SIG-M5 treated with dmso at 0.1 percent for 504 hours (cell line): ENCODE measurements around the gene COL6A2.
"Not testable (repeated sequence)": the region's sequence is repeated elsewhere in the genome, so short reads cannot be mapped to it uniquely, and the experiment has no call there.

Source experiments
- DNase-seq: peaks from one replicate; lab custom pipeline; 2025; ENCODE audit not compliant: unreplicated experiment; lab: John Stamatoyannopoulos, UW

Gene COL6A2

GRCh38 chr21:46060596-46061061, 37.3 kb upstream of the COL6A2 start:
- DNase-seq, result no peak

GRCh38 chr21:46061063-46061462, 36.8 kb upstream of the COL6A2 start:
- no peak for DNase-seq

- DNase-seq, result no peak
Observed at GRCh38 chr21:46061518-46061917, 36.4 kb upstream of the COL6A2 start.

GRCh38 chr21:46061950-46062349, 36.0 kb upstream of the COL6A2 start:
- DNase-seq, result no peak

- no peak for DNase-seq
Observed at GRCh38 chr21:46062471-46063211, 35.3 kb upstream of the COL6A2 start.

GRCh38 chr21:46063227-46063626, 34.7 kb upstream of the COL6A2 start:
- no peak for DNase-seq

- no peak for DNase-seq
Observed at GRCh38 chr21:46063734-46064680, 33.9 kb upstream of the COL6A2 start.

- no peak for DNase-seq
Observed at GRCh38 chr21:46064870-46065214, 33.1 kb upstream of the COL6A2 start.

- DNase-seq, result no peak
Observed at GRCh38 chr21:46065215-46065913, 32.5 kb upstream of the COL6A2 start.

GRCh38 chr21:46065914-46066551, 31.9 kb upstream of the COL6A2 start:
- DNase-seq, result no peak

GRCh38 chr21:46066591-46067331, 31.2 kb upstream of the COL6A2 start:
- DNase-seq, result no peak

- DNase-seq, result no peak
Observed at GRCh38 chr21:46067505-46068201, 30.3 kb upstream of the COL6A2 start.

GRCh38 chr21:46068516-46069079, 29.3 kb upstream of the COL6A2 start:
- DNase-seq, result no peak

GRCh38 chr21:46069166-46069565, 28.7 kb upstream of the COL6A2 start:
- no peak for DNase-seq

- no peak for DNase-seq
Observed at GRCh38 chr21:46069719-46070279, 28.1 kb upstream of the COL6A2 start.

GRCh38 chr21:46071082-46071481, 26.8 kb upstream of the COL6A2 start:
- DNase-seq, result no peak

GRCh38 chr21:46076724-46077123, 21.2 kb upstream of the COL6A2 start:
- not testable (repeated sequence) for DNase-seq

- no peak for DNase-seq
Observed at GRCh38 chr21:46077674-46078101, 20.2 kb upstream of the COL6A2 start.
